ENCODE data around the gene ADSS1. TPM values are rescaled to one million over a fixed set of nuclear protein-coding genes. Genes with fewer than 3 reads are reported as not detected.
"Not testable (repeated sequence)": the region's sequence is repeated elsewhere in the genome, so short reads cannot be mapped to it uniquely, and the experiment has no call there.

ADSS1 gene
- total RNA-seq, 1 experiment from 2014 or later: 3.2 TPM

DNA sequence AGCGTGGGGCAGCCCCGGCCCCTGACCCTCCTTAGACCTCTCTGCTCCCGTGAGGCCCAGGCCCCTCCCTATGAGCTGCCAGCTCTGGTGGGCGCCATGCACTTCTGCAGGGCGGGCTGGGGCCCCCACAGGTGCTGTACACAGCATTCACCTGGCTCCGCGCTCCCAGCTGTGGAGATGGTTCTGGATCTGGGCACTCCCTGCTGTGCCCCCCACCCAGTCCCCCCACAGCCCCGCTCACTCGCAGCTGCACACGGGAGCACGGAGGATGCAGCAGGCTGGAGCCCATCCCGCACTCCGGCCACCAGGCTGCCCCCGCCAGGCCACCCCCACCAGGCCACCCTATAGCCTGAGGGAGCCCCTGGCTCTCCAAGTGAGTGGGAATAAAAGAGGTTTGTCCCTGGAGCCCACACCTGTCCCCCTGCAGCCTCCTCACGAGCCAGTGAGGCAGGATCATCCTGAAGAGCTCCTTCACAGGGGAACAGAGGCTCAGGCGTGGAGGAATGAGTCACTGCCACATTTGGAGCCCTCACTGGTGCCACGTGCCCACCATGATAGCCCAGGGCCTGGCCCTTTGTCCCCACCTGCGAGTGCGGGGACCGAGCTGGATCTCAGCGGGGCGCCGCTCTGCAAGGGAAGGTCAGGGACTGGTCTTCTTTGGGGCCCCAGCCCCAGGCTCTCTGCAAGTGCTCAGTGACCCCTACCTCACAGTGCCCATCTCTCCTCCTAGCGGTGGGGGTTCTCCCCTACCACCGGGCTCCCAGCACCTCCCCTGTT is 1.9 kb downstream of the ADSS1 start:
- Mint-ChIP-seq H3K4me1 (ENCODE audit: low read depth, unreplicated experiment) (no peaks in the 10 kb centered on the region), H3K4me3 (ENCODE audit: unreplicated experiment) (peak overlapping the region; percentile 54)

GRCh38 chr14:104726600-104727451 is 2.8 kb downstream of the ADSS1 start:
- POLR2A ChIA-PET: no interaction called here
- Mint-ChIP-seq H3K27me3 (ENCODE audit: insufficient read depth, unreplicated experiment) (peaks cover 7% of the 10 kb centered on the region), H3K4me1 (ENCODE audit: low read depth, unreplicated experiment) (no peaks in the 10 kb centered on the region), H3K4me3 (ENCODE audit: unreplicated experiment) (no peak overlapping the region), H3K36me3 (ENCODE audit: insufficient read depth, unreplicated experiment) (peaks cover 11% of the 10 kb centered on the region), H3K27ac (ENCODE audit: unreplicated experiment) (no peak overlapping the region), H3K9me3 (ENCODE audit: unreplicated experiment) (no peaks in the 10 kb centered on the region)
- BruUV-seq (replicated peaks): no TSS peak
- no peak overlapping the region for H3K4me3 ChIP-seq (ENCODE audit: low read depth, low read length)
- H3K4me1 ChIP-seq: peaks cover 12% of the 10 kb centered on the region
- no peaks in the 10 kb centered on the region for H3K9me3 ChIP-seq
- H3K36me3 ChIP-seq (ENCODE audit: control insufficient read depth, insufficient read depth, low read length): no peaks in the 10 kb centered on the region
- CTCF ChIA-PET: no interaction called here
- no peaks in the 10 kb centered on the region for H3K27me3 ChIP-seq (replicated peaks; ENCODE audit: control insufficient read depth, insufficient read depth, low read length)
- DNase-seq: peak in 1 of 2 experiments; percentile 43
- peak; percentile 13 to 16 for TF ChIP-seq CTCF (IDR thresholded peaks at IDR 0.05; ENCODE audit: insufficient read depth in 1 of 2, low read depth in 1 of 2, low read length in 1 of 2, severe bottlenecking in 1 of 2, unreplicated experiment in 1 of 2)
- intact Hi-C loops (cut with micrococcal nuclease; ENCODE audit: unreplicated experiment): no loop called here

More for the DNA sequence above, 1.9 kb downstream of the ADSS1 start:
- Mint-ChIP-seq H3K27ac (ENCODE audit: unreplicated experiment) (no peak overlapping the region), H3K27me3 (ENCODE audit: insufficient read depth, unreplicated experiment) (peaks cover 7% of the 10 kb centered on the region), H3K9me3 (ENCODE audit: unreplicated experiment) (no peaks in the 10 kb centered on the region), H3K36me3 (ENCODE audit: insufficient read depth, unreplicated experiment) (peaks cover 11% of the 10 kb centered on the region)
- intact Hi-C loops (cut with micrococcal nuclease; ENCODE audit: unreplicated experiment): no loop called here
- BruUV-seq (replicated peaks): no TSS peak
- ChIA-PET CTCF (interaction anchor here (0.8 to 0.9 kb wide), 2 partner anchors 23 to 102 kb away, joined by 3 read pairs; no protein-coding TSS in a partner anchor), POLR2A (no interaction called here)
- H3K36me3 ChIP-seq (ENCODE audit: control insufficient read depth, insufficient read depth, low read length): no peaks in the 10 kb centered on the region
- no peaks in the 10 kb centered on the region for H3K9me3 ChIP-seq
- H3K4me3 ChIP-seq (ENCODE audit: low read depth, low read length): no peak overlapping the region
- TF ChIP-seq CTCF (IDR thresholded peaks at IDR 0.05; ENCODE audit: insufficient read depth in 1 of 2, low read depth in 1 of 2, low read length in 1 of 2, severe bottlenecking in 1 of 2, unreplicated experiment in 1 of 2): no peak
- DNase-seq: no peak
- H3K27me3 ChIP-seq (replicated peaks; ENCODE audit: control insufficient read depth, insufficient read depth, low read length): no peaks in the 10 kb centered on the region
- H3K4me1 ChIP-seq: peaks cover 12% of the 10 kb centered on the region

- H3K9me3 Mint-ChIP-seq (ENCODE audit: unreplicated experiment): no peaks in the 10 kb centered on the region
- POLR2A ChIA-PET: interaction anchor here (0.6 kb wide), 1 partner anchor 10 kb away, joined by 4 read pairs; no protein-coding TSS in a partner anchor
- CTCF ChIA-PET: no interaction called here
- Histone ChIP-seq H3K36me3 (ENCODE audit: control insufficient read depth, insufficient read depth, low read length) (no peaks in the 10 kb centered on the region), H3K4me1 (peaks cover 6% of the 10 kb centered on the region), H3K4me3 (ENCODE audit: low read depth, low read length) (no peak overlapping the region), H3K9me3 (no peaks in the 10 kb centered on the region), H3K27me3 (replicated peaks; ENCODE audit: control insufficient read depth, insufficient read depth, low read length) (no peaks in the 10 kb centered on the region)
- no TSS peak for BruUV-seq (replicated peaks)
- H3K27me3 Mint-ChIP-seq (ENCODE audit: insufficient read depth, unreplicated experiment): peaks cover 7% of the 10 kb centered on the region
- intact Hi-C loops (cut with micrococcal nuclease; ENCODE audit: unreplicated experiment): no loop called here
- peaks cover 11% of the 10 kb centered on the region for H3K36me3 Mint-ChIP-seq (ENCODE audit: insufficient read depth, unreplicated experiment)
- DNase-seq: no peak
- no peak overlapping the region for H3K4me3 Mint-ChIP-seq (ENCODE audit: unreplicated experiment)
- no peak overlapping the region for H3K27ac Mint-ChIP-seq (ENCODE audit: unreplicated experiment)
- no peaks in the 10 kb centered on the region for H3K4me1 Mint-ChIP-seq (ENCODE audit: low read depth, unreplicated experiment)
- TF ChIP-seq CTCF (IDR thresholded peaks at IDR 0.05; ENCODE audit: insufficient read depth in 1 of 2, low read depth in 1 of 2, low read length in 1 of 2, severe bottlenecking in 1 of 2, unreplicated experiment in 1 of 2): no peak
Measured at GRCh38 chr14:104728631-104729030, 4.6 kb downstream of the ADSS1 start.

DNA sequence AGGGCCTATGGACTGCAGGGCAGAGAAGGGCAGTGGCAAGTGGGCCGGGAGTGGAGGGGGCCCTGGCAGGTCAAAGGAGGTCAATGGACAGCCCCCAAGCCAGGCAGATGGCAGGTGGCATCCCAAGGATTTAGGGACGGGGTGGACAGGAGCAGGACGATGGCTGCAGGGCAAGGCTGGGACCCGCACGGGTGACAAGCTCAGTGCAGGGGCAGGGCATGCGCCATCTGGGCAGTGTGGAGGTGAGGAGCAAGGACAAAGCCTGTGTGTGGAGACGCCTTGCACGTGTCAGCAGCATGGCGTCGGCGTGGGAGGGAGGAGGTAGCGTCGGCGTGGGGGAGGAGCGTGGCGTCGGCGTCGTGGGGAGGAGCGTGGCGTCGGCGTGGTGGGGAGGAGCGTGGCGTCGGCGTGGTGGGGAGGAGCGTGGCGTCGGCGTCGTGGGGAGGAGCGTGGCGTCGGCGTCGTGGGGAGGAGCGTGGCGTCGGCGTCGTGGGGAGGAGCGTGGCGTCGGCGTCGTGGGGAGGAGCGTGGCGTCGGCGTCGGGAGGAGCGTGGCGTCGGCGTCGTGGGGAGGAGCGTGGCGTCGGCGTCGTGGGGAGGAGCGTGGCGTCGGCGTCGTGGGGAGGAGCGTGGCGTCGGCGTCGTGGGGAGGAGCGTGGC is 5.3 kb downstream of the ADSS1 start:
- H3K36me3 ChIP-seq (ENCODE audit: control insufficient read depth, insufficient read depth, low read length); H3K9me3 Mint-ChIP-seq (ENCODE audit: unreplicated experiment); H3K4me1 Mint-ChIP-seq (ENCODE audit: low read depth, unreplicated experiment); CTCF ChIA-PET; POLR2A ChIA-PET; DNase-seq; H3K4me3 Mint-ChIP-seq (ENCODE audit: unreplicated experiment); H3K27me3 ChIP-seq (replicated peaks; ENCODE audit: control insufficient read depth, insufficient read depth, low read length); BruUV-seq (replicated peaks); H3K4me3 ChIP-seq (ENCODE audit: low read depth, low read length); H3K27me3 Mint-ChIP-seq (ENCODE audit: insufficient read depth, unreplicated experiment); H3K4me1 ChIP-seq; intact Hi-C loops (cut with micrococcal nuclease; ENCODE audit: unreplicated experiment); H3K9me3 ChIP-seq; H3K27ac Mint-ChIP-seq (ENCODE audit: unreplicated experiment): not testable (repeated sequence)
- H3K36me3 Mint-ChIP-seq (ENCODE audit: insufficient read depth, unreplicated experiment): peaks cover 11% of the 10 kb centered on the region
